Chondrocyte (in vitro differentiated cells): ENCODE results near the gene USPL1. TPM values are rescaled to one million over a fixed set of nuclear protein-coding genes. Genes with fewer than 3 reads are reported as not detected.

Experiments
- DNase-seq: peaks from one replicate; pipeline ENCODE4 v3.0.0; 2021; ENCODE audit warnings: mixed read lengths, low spot score
- H3K27ac Mint-ChIP-seq: one replicate; pipeline ENCODE4 v1.8.0; 2021; ENCODE audit warnings: mild to moderate bottlenecking, moderate library complexity, mixed read lengths; ENCODE audit not compliant: unreplicated experiment
- H3K27me3 Mint-ChIP-seq: 2 replicates; pipeline ENCODE4 v1.8.0; 2021; ENCODE audit warnings: low read depth, mixed read lengths
- H3K36me3 Mint-ChIP-seq: 2 replicates; pipeline ENCODE4 v1.8.0; 2021; ENCODE audit warnings: low read depth, mixed read lengths
- H3K4me1 Mint-ChIP-seq: 2 replicates; pipeline ENCODE4 v1.8.0; 2021; ENCODE audit warnings: low read depth, mild to moderate bottlenecking, mixed read lengths
- H3K4me3 Mint-ChIP-seq: one replicate; pipeline ENCODE4 v1.8.0; 2021; ENCODE audit warnings: mild to moderate bottlenecking, moderate library complexity, mixed read lengths; ENCODE audit not compliant: unreplicated experiment
- H3K9me3 Mint-ChIP-seq: 2 replicates; pipeline ENCODE4 v1.8.0; 2021; ENCODE audit warnings: low read depth, mixed read lengths
- total RNA-seq: library from RNA; stranded (reverse); gene quantifications from 3 replicates; pipeline ENCODE4 v1.2.1, GENCODE V29; 2021
- TF ChIP-seq, protein P1 (sequence below): fragments of 200-600 bp; sonication (generic); IDR thresholded peaks from 2 replicates; pipeline ENCODE4 v1.5.0; 2021; ENCODE audit warnings: antibody characterized with exemption, mild to moderate bottlenecking, moderate library complexity

The USPL1 gene
- total RNA-seq, 1 donor from 2014 or later = 11.0 TPM

DNA sequence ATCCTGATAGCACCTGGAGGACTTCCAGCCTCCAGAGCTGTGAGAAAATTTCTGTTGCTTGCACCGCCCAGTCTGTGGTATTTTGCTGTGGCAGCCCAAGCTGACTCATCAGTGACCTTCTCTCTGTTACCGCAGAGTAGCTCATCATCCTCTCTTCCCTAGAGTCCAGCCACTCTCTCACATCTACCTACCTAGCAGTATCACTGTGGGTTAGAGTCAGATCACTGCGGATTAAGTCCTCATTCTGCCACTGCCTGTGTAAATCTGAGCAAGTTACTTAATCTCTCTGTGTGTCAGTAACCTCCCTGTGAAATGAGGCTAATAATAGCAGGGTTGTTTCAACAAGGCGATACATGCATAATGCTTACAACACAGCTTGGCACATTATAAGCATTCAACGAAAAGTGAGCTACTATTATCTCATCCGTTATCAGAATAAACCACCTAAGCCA lies 40.3 kb upstream of the USPL1 start:
- TF ChIP-seq, protein P1, sequence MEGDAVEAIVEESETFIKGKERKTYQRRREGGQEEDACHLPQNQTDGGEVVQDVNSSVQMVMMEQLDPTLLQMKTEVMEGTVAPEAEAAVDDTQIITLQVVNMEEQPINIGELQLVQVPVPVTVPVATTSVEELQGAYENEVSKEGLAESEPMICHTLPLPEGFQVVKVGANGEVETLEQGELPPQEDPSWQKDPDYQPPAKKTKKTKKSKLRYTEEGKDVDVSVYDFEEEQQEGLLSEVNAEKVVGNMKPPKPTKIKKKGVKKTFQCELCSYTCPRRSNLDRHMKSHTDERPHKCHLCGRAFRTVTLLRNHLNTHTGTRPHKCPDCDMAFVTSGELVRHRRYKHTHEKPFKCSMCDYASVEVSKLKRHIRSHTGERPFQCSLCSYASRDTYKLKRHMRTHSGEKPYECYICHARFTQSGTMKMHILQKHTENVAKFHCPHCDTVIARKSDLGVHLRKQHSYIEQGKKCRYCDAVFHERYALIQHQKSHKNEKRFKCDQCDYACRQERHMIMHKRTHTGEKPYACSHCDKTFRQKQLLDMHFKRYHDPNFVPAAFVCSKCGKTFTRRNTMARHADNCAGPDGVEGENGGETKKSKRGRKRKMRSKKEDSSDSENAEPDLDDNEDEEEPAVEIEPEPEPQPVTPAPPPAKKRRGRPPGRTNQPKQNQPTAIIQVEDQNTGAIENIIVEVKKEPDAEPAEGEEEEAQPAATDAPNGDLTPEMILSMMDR = no peak
- DNase-seq = no peak
- Mint-ChIP-seq H3K4me1 (peaks cover 18% of the 10 kb centered on the region), H3K4me3 (no peak overlapping the region), H3K9me3 (no peaks in the 10 kb centered on the region), H3K36me3 (no peaks in the 10 kb centered on the region), H3K27me3 (no peaks in the 10 kb centered on the region), H3K27ac (peak overlapping the region; percentile 67)

DNA sequence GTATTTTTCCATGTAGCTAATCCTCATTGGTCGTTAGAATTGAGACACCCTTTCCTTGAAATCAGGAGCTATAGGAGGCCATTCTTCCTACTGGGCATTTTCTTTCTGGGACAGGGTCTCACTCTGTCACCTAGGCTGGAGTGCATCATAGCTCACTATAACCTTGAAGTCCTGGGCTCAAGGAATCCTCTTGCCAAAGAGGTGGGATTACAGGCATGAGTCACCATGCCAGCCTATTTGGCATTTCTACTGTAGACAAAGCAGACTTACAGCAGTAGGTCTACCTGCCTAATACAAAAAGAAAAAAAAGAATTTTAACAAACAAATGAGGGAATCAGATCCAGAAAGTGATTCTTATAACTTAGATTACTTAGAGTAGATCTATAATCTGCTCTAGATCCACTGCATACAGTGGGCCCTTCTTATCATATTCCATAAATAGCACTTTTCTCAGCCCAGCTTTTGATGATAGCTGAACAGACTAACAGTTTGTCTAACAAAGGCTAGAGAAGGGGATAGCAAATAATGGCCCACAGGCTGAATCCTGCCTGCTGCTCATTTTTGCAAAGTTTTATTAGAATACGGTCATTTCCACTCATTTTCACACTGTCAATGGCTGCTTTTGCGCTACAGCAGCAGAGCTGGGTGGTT lies 36.7 kb upstream of the USPL1 start:
- no peak overlapping the region for H3K4me3 Mint-ChIP-seq
- DNase-seq = no peak
- TF ChIP-seq, protein P1 = no peak
- H3K4me1 Mint-ChIP-seq = peaks cover 19% of the 10 kb centered on the region
- no peak overlapping the region for H3K27ac Mint-ChIP-seq
- no peaks in the 10 kb centered on the region for H3K9me3 Mint-ChIP-seq
- no peaks in the 10 kb centered on the region for H3K36me3 Mint-ChIP-seq
- H3K27me3 Mint-ChIP-seq = no peaks in the 10 kb centered on the region

DNA sequence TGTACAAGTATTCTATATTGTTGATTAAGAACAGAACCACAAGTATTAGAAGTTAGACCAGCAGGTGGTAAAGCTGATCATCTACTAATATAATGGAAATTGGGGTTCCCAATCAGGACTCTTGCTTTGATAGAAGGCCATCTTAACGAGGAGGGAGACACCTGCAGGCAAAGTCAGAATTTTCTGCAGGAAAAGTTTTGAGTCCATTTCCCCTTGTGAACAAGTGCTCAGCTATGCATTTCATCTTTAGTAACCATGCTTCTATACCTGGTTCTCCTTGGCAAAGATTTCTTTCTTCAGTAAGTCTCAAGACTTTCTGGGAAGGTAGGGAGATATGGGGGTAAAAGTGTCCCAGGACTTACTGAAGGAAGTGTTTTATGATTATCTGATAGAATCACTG lies 36.1 kb upstream of the USPL1 start:
- Mint-ChIP-seq H3K27me3 (no peaks in the 10 kb centered on the region), H3K27ac (no peak overlapping the region), H3K4me1 (peaks cover 20% of the 10 kb centered on the region), H3K4me3 (no peak overlapping the region), H3K36me3 (no peaks in the 10 kb centered on the region), H3K9me3 (no peaks in the 10 kb centered on the region)
- TF ChIP-seq, protein P1 = peak; percentile 70
- DNase-seq = no peak

DNA sequence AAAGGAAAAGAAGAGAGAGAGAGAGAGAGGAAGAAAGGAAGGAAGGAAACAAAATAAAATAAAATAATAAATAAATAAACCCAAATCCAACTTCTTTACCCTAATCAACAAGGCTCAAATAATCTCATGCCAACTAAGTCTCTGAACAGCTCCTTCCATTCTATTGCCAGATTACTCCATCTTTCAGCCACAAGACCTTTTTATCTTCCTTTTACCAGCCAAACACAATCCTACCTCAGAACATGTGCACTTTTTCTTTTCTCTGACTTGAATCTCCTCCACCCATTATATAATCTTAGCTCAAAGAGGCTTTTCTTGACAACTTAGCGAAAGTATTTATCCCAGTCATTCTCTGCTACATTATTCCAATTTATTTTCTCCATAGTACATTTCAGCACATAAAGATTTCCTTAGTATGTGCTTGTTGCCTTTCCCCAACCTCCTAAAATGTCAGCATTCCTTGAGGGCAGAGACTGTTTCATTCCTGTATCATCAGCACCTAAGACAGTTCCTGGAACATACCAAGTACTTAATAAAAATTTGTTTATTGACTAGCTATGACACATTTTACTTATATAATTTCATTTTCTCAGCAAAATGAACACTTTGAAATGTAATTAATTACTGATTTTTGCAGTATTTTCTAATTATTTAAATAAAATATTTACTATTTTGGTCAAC lies 33.5 kb upstream of the USPL1 start:
- Mint-ChIP-seq H3K4me3 (no peak overlapping the region), H3K27me3 (no peaks in the 10 kb centered on the region), H3K4me1 (peaks cover 7% of the 10 kb centered on the region), H3K27ac (no peak overlapping the region), H3K36me3 (no peaks in the 10 kb centered on the region), H3K9me3 (no peaks in the 10 kb centered on the region)
- TF ChIP-seq, protein P1 = no peak
- no peak for DNase-seq

DNA sequence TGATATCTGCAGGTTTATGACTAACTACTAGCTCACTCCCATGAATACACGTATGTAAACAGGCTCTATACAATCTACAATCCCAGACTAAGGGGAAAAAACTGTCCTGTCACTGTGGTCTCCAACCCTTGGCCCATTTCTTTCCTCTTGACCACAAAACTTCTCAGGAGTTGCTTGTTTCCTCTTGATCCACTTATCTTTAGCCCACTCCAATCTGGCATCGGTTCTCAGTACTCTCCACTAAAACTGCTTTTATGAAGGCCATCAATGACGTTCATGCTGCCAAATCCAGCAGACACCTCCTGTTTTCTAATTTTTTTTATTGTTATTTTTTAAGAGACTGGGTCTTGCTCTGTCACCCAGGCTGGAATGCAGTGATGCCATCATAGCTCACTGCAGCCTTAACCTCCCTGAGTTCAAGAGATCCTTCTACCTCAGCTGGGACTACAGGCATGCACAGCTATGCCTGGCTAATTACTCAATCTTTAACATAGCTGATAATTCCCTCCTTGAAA lies 31.9 kb upstream of the USPL1 start:
- H3K4me1 Mint-ChIP-seq = peaks cover 7% of the 10 kb centered on the region
- no peak for DNase-seq
- no peaks in the 10 kb centered on the region for H3K27me3 Mint-ChIP-seq
- TF ChIP-seq, protein P1 = no peak
- no peaks in the 10 kb centered on the region for H3K36me3 Mint-ChIP-seq
- H3K9me3 Mint-ChIP-seq = no peaks in the 10 kb centered on the region
- no peak overlapping the region for H3K4me3 Mint-ChIP-seq
- H3K27ac Mint-ChIP-seq = no peak overlapping the region
